IPS-20b (cell line): Measurements from ENCODE around the gene GRK1.

ENCODE experiments used
- H3K27ac ChIP-seq: one replicate; pipeline ENCODE4 v1.5.1; 2013; ENCODE audit warnings: low read length
- H3K27me3 ChIP-seq: 2 replicates; pipeline ENCODE4 v1.6.1; 2013; ENCODE audit warnings: mild to moderate bottlenecking, low read length, inconsistent platforms; ENCODE audit not compliant: insufficient read depth
- H3K36me3 ChIP-seq: 2 replicates; pipeline ENCODE4 v1.6.1; 2013; ENCODE audit warnings: low read depth, mild to moderate bottlenecking, inconsistent platforms, low read length, moderate library complexity; ENCODE audit not compliant: insufficient read depth
- H3K4me1 ChIP-seq: 2 replicates; pipeline ENCODE4 v1.6.1; 2013; ENCODE audit warnings: mild to moderate bottlenecking, control low read depth, inconsistent platforms, low read length, moderate library complexity; ENCODE audit not compliant: insufficient read depth
- H3K4me3 ChIP-seq: 2 replicates; pipeline ENCODE4 v1.5.1; 2013; ENCODE audit warnings: mild to moderate bottlenecking, low read length, inconsistent platforms
- H3K9ac ChIP-seq: 2 replicates; pipeline ENCODE4 v1.6.1; 2013; ENCODE audit warnings: low read depth, mild to moderate bottlenecking, inconsistent platforms, low read length, moderate library complexity
- H3K9me3 ChIP-seq: 2 replicates; pipeline ENCODE4 v1.6.1; 2013; ENCODE audit warnings: mild to moderate bottlenecking, low read depth, low read length, inconsistent platforms; ENCODE audit not compliant: insufficient read depth

The GRK1 gene

GRCh38 chr13:113784645-113785024 is 117.6 kb downstream of the GRK1 start:
- Histone ChIP-seq H3K9ac (no peak overlapping the region), H3K4me1 (no peaks in the 10 kb centered on the region; the same call in 1 of the 2 replicates), H3K27me3 (no peaks in the 10 kb centered on the region), H3K4me3 (no peak overlapping the region), H3K9me3 (peaks cover 2% of the 10 kb centered on the region), H3K27ac (no peak overlapping the region), H3K36me3 (no peaks in the 10 kb centered on the region)

GRCh38 chr13:113785051-113786010 is 118.3 kb downstream of the GRK1 start:
- Histone ChIP-seq H3K27ac (no peak overlapping the region), H3K9me3 (peaks cover 2% of the 10 kb centered on the region), H3K27me3 (no peaks in the 10 kb centered on the region), H3K36me3 (no peaks in the 10 kb centered on the region), H3K4me1 (no peaks in the 10 kb centered on the region; the same call in 1 of the 2 replicates), H3K9ac (no peak overlapping the region), H3K4me3 (no peak overlapping the region)

GRCh38 chr13:113786262-113786841 is 119.3 kb downstream of the GRK1 start:
- H3K4me1 ChIP-seq = no peaks in the 10 kb centered on the region; the same call in 1 of the 2 replicates
- H3K9me3 ChIP-seq = peaks cover 2% of the 10 kb centered on the region
- H3K27me3 ChIP-seq = no peaks in the 10 kb centered on the region
- no peaks in the 10 kb centered on the region for H3K36me3 ChIP-seq
- H3K27ac ChIP-seq = no peak overlapping the region
- H3K4me3 ChIP-seq = no peak overlapping the region
- H3K9ac ChIP-seq = no peak overlapping the region
